Measurements from ENCODE around the gene SPPL3. TPM values are rescaled to one million over a fixed set of nuclear protein-coding genes. Genes with fewer than 3 reads are reported as not detected.

The SPPL3 gene
- total and polyA plus RNA-seq, 8 donors = 5.0 to 63.4 (median 18.0) TPM

- no peak for DNase-seq
- WGBS, 5 donors = 86 to 88% (median 87%) methylated on average over 7 of the region's 7 CpGs
- peaks cover 5 to 59% (median 58%) of the 10 kb centered on the region in 4 donors for H3K36me3 ChIP-seq
- no peaks in the 10 kb centered on the region for H3K4me1 ChIP-seq
- H3K27me3 ChIP-seq = no peaks in the 10 kb centered on the region
- intact Hi-C loops (cut with DNase I; ENCODE audit: low total_unique reads) = no loop called here
- no peak for TF ChIP-seq EP300 (IDR thresholded peaks at IDR 0.05)
- TF ChIP-seq, protein P1, sequence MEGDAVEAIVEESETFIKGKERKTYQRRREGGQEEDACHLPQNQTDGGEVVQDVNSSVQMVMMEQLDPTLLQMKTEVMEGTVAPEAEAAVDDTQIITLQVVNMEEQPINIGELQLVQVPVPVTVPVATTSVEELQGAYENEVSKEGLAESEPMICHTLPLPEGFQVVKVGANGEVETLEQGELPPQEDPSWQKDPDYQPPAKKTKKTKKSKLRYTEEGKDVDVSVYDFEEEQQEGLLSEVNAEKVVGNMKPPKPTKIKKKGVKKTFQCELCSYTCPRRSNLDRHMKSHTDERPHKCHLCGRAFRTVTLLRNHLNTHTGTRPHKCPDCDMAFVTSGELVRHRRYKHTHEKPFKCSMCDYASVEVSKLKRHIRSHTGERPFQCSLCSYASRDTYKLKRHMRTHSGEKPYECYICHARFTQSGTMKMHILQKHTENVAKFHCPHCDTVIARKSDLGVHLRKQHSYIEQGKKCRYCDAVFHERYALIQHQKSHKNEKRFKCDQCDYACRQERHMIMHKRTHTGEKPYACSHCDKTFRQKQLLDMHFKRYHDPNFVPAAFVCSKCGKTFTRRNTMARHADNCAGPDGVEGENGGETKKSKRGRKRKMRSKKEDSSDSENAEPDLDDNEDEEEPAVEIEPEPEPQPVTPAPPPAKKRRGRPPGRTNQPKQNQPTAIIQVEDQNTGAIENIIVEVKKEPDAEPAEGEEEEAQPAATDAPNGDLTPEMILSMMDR (IDR thresholded peaks at IDR 0.05) = no peak
- no peak for TF ChIP-seq POLR2AphosphoS5 (IDR thresholded peaks at IDR 0.05)
- TF ChIP-seq POLR2A (IDR thresholded peaks at IDR 0.05) = no peak
- H3K9me3 ChIP-seq = no peaks in the 10 kb centered on the region
- no peak overlapping the region for H3K27ac ChIP-seq
- H3K4me3 ChIP-seq = no peak overlapping the region
These were observed 129.8 kb downstream of the SPPL3 start for GRCh38 chr12:120774169-120774916.

DNA sequence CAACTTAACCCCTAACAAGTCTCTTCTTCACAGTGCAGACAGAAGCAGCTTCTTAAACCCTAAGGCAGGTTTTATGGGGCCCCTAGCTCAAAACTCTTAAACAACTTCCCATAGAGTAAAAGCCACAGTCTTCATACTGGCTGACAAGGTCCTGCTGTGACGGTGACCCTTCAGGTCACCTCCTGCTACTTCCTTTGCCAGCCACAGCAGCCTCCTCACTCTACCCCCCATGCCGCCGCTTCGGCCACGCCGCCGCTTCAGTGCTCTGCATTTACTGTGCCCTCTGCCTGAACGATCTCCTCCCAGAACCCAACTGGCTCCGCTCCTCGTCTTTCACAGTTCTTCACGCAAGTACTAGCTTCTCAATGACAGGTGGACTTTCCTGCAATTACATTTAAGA lies 133.1 kb downstream of the SPPL3 start:
- intact Hi-C loops (cut with DNase I; ENCODE audit: low total_unique reads) = no loop called here
- Histone ChIP-seq H3K27me3 (no peaks in the 10 kb centered on the region), H3K4me1 (no peaks in the 10 kb centered on the region), H3K27ac (no peak overlapping the region), H3K4me3 (no peak overlapping the region), H3K9me3 (no peaks in the 10 kb centered on the region), H3K36me3 (peaks cover 30 to 78% (median 72%) of the 10 kb centered on the region in 4 donors)
- TF ChIP-seq, protein P1 (IDR thresholded peaks at IDR 0.05) = no peak
- no peak for TF ChIP-seq EP300 (IDR thresholded peaks at IDR 0.05)
- no peak for TF ChIP-seq POLR2A (IDR thresholded peaks at IDR 0.05)
- no peak for TF ChIP-seq POLR2AphosphoS5 (IDR thresholded peaks at IDR 0.05)
- DNase-seq = no peak
- WGBS, 5 donors = 86 to 93% (median 88%) methylated on average over 11 of the region's 11 CpGs

DNA sequence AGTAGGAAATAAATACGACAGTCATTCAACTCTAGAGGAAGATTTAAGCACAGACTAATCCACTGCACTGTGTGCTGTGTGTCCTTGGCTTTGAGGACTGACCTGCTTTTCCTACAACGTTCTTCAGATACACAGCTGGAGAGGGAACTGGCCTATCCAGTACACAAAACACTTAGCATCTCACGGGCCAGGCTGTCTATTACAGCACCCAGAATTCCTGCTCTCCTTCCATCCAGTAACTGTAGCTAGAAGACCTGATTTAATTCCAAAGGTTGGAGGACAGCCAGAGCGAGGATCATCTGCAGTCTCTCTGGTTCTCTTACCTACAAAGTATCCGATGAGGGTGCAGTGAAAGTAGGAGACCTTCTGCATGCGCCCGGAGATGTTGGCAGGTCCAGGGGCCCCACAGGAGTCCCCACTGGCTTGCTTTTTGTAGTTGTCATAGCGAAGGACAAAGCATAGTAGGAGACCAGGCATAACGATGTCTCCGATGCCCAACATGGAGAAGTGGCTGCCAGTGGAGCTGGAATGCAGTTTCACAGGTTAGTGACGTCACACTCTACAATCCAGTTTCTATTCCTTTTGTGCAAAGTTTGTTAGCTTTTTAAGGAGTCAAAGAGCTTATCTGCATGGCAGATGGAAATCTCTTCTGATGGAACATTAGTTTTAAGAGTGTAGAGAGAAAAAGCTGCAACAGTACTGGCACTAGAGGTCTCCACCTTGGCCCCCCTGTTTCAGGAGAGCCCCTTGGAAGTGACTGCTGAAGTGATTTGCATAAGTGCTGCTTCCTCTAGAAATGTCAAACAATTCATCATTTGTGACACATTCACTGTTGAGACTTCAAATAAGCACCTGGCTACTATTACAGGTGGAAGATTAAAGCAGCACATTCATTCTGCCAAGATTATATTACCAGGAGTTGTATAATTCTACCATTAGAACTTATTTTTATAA lies 136.8 kb downstream of the SPPL3 start:
- H3K4me3 ChIP-seq = no peak overlapping the region
- no peak overlapping the region for H3K27ac ChIP-seq
- WGBS, 5 donors = 71 to 83% (median 76%) methylated on average over 11 of the region's 11 CpGs
- H3K4me1 ChIP-seq = peaks cover 0 to 4% (median 2%) of the 10 kb centered on the region in 4 donors
- intact Hi-C loops (cut with DNase I; ENCODE audit: low total_unique reads) = no loop called here
- H3K36me3 ChIP-seq = peaks cover 38 to 86% (median 80%) of the 10 kb centered on the region in 4 donors
- peak in 1 of 2 donors; percentile 44 for DNase-seq
- no peaks in the 10 kb centered on the region for H3K9me3 ChIP-seq
- TF ChIP-seq EP300 (IDR thresholded peaks at IDR 0.05) = no peak
- TF ChIP-seq POLR2A (IDR thresholded peaks at IDR 0.05) = no peak
- TF ChIP-seq, protein P1 (IDR thresholded peaks at IDR 0.05) = no peak
- no peak for TF ChIP-seq POLR2AphosphoS5 (IDR thresholded peaks at IDR 0.05)
- no peaks in the 10 kb centered on the region for H3K27me3 ChIP-seq

DNA sequence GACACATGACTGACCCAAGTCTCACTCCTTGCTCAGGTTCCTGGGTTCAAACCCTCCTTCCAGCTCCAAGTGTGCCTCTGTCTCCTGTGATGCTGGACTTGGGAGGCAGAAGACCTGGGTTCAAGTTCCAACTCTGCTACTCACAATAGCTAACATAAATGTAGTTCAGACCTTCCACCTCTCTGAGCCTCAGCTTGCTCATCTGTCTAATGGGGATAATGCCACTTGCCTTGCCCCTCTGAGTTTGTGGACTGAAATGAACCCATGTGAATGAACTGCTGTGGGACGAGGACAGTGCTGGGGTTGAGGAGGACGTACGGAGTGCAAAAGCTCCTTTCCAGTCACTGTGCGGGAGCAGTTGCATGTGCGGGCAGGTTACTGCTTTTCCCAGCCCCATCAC lies 137.6 kb downstream of the SPPL3 start:
- no peaks in the 10 kb centered on the region for H3K9me3 ChIP-seq
- intact Hi-C loops (cut with DNase I; ENCODE audit: low total_unique reads) = no loop called here
- peaks cover 38 to 82% (median 77%) of the 10 kb centered on the region in 4 donors for H3K36me3 ChIP-seq
- TF ChIP-seq, protein P1 (IDR thresholded peaks at IDR 0.05) = no peak
- TF ChIP-seq POLR2AphosphoS5 (IDR thresholded peaks at IDR 0.05) (no peak), POLR2A (IDR thresholded peaks at IDR 0.05) (no peak), EP300 (IDR thresholded peaks at IDR 0.05) (no peak)
- peaks cover 4 to 11% (median 9%) of the 10 kb centered on the region in 4 donors for H3K4me1 ChIP-seq
- WGBS, 5 donors = 80 to 98% (median 88%) methylated on average over 4 to 5 of the region's 5 CpGs
- H3K27ac ChIP-seq = no peak overlapping the region
- no peak for DNase-seq
- H3K4me3 ChIP-seq = no peak overlapping the region
- no peaks in the 10 kb centered on the region for H3K27me3 ChIP-seq

All from stomach (tissue), 9 donors.